Measurements from ENCODE around the gene EMID1.
A peak's percentile ranks its signal among the peaks of the same experiment; 100 is the strongest.

The EMID1 gene

DNA sequence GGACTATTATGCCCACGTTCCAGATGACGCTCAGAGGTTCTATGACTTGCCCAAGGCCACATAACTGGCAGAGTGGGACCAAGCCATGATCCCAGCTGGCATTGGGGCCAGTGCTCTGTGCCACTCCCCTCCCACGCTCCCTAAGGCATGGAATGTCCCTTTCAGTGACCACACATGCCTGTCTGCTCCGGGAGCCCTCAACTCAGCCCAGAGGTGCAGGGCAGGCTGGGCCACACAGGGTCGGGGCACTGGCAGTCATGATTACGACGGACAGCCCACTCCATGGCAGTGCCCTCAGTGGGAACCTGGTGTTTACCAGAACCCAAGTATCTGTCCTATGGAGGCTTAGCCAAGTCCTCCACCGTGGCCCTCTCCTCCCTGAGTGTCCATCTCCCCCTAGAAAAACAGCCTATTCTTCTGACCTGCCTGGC lies 52.1 kb downstream of the EMID1 start:
- Histone ChIP-seq H3K36me3 (replicated peaks) (no peaks in the 10 kb centered on the region), H3K27ac (no peak overlapping the region), H3K27me3 (replicated peaks) (no peaks in the 10 kb centered on the region), H3K4me3 (ENCODE audit: low read depth, low read length) (no peak overlapping the region)
- in situ Hi-C loops (cut with HindIII; ENCODE audit: low pct_ligation_motif_present, low sequenced_read_pairs): no loop called here
- no peak for DNase-seq
- TF ChIP-seq, protein P1, sequence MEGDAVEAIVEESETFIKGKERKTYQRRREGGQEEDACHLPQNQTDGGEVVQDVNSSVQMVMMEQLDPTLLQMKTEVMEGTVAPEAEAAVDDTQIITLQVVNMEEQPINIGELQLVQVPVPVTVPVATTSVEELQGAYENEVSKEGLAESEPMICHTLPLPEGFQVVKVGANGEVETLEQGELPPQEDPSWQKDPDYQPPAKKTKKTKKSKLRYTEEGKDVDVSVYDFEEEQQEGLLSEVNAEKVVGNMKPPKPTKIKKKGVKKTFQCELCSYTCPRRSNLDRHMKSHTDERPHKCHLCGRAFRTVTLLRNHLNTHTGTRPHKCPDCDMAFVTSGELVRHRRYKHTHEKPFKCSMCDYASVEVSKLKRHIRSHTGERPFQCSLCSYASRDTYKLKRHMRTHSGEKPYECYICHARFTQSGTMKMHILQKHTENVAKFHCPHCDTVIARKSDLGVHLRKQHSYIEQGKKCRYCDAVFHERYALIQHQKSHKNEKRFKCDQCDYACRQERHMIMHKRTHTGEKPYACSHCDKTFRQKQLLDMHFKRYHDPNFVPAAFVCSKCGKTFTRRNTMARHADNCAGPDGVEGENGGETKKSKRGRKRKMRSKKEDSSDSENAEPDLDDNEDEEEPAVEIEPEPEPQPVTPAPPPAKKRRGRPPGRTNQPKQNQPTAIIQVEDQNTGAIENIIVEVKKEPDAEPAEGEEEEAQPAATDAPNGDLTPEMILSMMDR (IDR thresholded peaks at IDR 0.05; ENCODE audit: low read depth, low read length, missing control alignments): no peak

DNA sequence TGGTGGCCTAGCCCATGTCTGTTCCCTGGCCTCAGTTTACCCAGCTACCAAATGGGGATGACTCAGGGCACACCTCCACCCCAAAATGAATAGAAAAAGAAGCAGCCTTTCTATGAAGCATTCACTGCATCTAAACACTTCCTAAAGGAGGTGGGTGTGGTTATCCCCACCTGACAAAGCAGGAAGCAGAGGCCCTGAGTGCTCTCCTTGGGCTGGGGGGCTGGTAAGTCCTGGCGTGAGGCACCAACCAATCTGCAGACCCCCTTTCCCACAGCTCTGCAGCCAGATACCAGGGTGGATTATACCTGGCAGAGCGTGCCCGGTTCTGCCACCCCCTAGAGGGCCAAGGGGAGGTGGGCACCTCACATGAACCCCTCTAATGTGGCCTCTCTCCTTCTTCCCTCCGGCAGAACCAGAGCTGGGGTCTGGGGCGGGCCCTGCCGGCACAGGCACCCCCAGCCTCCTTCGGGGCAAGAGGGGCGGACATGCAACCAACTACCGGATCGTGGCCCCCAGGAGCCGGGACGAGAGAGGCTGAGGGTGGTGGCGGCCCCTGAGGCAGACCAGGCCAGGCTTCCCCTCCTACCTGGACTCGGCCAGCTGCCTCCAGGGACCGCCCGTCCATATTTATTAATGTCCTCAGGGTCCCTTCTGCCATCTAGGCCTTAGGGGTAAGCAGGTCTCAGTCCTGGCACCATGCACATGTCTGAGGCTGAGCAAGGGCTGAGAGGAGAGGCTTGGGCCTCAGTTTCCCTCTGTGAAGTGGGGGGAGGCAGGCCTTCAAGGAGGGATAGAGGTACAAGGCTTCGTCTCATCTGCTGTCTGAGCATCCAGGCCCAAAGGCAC lies 52.9 kb downstream of the EMID1 start:
- TF ChIP-seq, protein P1 (IDR thresholded peaks at IDR 0.05; ENCODE audit: low read depth, low read length, missing control alignments): no peak
- Histone ChIP-seq H3K27me3 (replicated peaks) (no peaks in the 10 kb centered on the region), H3K36me3 (replicated peaks) (no peaks in the 10 kb centered on the region), H3K4me3 (ENCODE audit: low read depth, low read length) (no peak overlapping the region), H3K27ac (no peak overlapping the region)
- no peak for DNase-seq
- in situ Hi-C loops (cut with HindIII; ENCODE audit: low pct_ligation_motif_present, low sequenced_read_pairs): no loop called here

DNA sequence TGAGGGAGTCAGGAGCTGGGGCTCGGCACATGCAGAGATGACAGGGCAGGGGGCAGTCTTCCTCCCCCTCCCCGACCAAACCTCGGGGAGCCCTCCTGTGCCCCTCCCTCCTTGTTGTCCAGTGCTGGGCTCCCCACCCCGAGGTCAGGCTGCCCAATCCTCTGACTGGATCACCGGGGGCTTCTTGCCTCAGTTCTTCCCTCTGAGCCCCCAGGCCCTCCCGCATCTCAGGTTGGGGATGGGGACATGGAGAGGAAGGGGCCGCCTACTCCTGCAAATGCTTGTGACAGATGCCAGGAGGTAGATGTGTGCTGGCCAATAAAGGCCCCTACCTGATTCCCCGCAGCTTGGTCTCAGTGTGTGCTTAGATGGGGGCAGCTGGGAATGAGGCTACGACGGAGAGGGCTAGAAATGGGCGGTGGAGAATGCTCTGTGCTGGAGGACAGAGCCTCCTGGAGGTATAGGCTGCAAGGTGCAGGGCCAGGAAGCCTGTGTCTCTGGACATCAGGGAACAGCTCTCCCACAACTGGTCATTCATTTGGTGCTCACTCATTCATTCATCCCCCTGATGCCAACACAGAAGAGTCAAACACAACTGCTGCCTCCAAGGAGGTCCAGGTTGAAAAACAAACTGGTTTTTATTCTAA lies 53.7 kb downstream of the EMID1 start:
- Histone ChIP-seq H3K27me3 (replicated peaks) (no peaks in the 10 kb centered on the region), H3K27ac (no peak overlapping the region), H3K36me3 (replicated peaks) (no peaks in the 10 kb centered on the region), H3K4me3 (ENCODE audit: low read depth, low read length) (no peak overlapping the region)
- in situ Hi-C loops (cut with HindIII; ENCODE audit: low pct_ligation_motif_present, low sequenced_read_pairs): no loop called here
- TF ChIP-seq, protein P1 (IDR thresholded peaks at IDR 0.05; ENCODE audit: low read depth, low read length, missing control alignments): peak; percentile 42
- DNase-seq: no peak

DNA sequence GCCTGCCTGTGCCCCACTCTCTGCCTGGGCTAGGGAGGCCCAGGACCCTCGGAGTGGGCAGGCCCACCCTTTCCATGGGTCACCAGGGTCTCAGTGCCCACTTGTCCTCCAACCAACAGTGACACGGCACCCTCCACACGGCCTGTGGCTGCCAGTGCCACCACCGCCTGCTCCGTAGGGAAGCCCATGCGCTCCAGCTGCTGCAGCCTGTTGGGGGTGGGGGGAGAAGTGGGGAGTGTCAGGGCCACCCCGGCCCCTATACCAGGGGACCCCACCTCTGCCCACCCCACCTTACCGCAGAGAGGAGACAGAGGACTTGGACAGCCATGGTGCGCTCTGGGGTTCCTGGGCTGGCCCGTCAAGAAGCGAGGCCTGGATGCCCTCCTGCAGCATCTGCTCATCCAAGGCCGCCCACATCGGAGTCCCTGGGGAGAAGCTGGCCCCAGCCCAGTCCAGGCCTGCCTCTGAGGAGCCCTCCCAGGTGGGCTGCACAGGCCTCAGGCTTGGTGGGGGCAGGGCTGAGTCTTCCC lies 54.4 kb downstream of the EMID1 start:
- TF ChIP-seq, protein P1 (IDR thresholded peaks at IDR 0.05; ENCODE audit: low read depth, low read length, missing control alignments): no peak
- H3K4me3 ChIP-seq (ENCODE audit: low read depth, low read length): no peak overlapping the region
- H3K36me3 ChIP-seq (replicated peaks): peaks cover under 1% of the 10 kb centered on the region
- H3K27me3 ChIP-seq (replicated peaks): no peaks in the 10 kb centered on the region
- no peak overlapping the region for H3K27ac ChIP-seq
- in situ Hi-C loops (cut with HindIII; ENCODE audit: low pct_ligation_motif_present, low sequenced_read_pairs): no loop called here
- DNase-seq: no peak

DNA sequence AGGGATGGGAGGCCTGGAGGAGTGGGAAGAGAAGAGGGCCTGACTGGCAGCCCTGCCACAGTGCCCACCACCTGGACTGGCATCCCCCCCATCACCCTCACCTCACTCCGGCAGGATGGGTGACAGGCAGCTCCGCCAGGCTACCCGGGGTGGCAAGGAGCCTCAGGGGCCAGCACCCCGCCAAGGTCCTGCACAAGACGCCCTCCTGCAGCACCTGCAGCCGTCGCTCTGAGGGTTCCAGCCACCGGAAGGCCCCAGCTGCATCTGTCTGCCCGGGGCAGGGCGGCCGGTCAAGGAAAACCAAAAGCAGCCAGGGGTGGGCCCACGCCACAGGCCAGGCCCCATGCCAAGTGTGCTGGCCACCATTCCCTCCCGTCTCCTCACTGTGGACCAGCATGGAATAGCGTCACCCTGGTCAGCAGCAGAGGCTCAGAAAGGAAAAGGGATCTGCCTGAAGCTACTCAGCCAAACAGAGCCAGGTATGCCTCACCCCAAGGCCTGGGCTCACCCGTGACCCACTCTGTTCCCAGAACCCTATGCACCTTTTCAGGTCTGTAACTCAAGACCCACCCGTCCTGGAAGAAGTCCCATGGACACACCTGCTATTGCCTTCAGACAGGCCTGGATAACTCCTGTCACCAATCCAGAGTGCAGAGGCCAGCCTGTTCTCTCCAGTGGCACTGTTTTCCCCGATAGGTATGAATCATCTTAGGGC lies 55.1 kb downstream of the EMID1 start:
- in situ Hi-C loops (cut with HindIII; ENCODE audit: low pct_ligation_motif_present, low sequenced_read_pairs): no loop called here
- peaks cover 3% of the 10 kb centered on the region for H3K36me3 ChIP-seq (replicated peaks)

More for the DNA sequence above, 55.1 kb downstream of the EMID1 start:
- Histone ChIP-seq H3K4me3 (ENCODE audit: low read depth, low read length) (no peak overlapping the region), H3K27me3 (replicated peaks) (no peaks in the 10 kb centered on the region), H3K27ac (no peak overlapping the region)
- TF ChIP-seq, protein P1 (IDR thresholded peaks at IDR 0.05; ENCODE audit: low read depth, low read length, missing control alignments): no peak
- DNase-seq: no peak

Data from brain microvascular endothelial cell (primary cell).